Measurements from ENCODE around the gene KCNJ8.

DNA sequence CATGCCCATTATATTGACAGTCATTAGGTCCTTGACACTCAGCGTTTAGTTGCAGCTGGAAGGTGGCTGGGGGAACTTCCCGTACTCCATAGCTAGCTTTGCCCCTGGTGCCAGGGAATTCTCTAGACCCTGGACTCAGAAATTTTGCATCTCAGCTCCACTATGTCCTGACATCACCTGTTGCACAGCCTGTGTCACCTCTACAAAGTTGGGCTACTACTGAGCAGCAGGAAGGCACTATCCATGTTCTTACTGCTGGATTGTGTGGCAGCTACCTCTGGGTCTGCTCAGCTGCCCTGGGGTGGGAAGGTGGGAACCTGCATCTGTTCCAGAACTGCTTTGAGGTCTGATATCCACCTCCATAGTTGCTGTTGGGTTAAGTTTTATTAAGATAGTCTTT is 11.0 kb downstream of the KCNJ8 start:
- TF ChIP-seq, protein P1, sequence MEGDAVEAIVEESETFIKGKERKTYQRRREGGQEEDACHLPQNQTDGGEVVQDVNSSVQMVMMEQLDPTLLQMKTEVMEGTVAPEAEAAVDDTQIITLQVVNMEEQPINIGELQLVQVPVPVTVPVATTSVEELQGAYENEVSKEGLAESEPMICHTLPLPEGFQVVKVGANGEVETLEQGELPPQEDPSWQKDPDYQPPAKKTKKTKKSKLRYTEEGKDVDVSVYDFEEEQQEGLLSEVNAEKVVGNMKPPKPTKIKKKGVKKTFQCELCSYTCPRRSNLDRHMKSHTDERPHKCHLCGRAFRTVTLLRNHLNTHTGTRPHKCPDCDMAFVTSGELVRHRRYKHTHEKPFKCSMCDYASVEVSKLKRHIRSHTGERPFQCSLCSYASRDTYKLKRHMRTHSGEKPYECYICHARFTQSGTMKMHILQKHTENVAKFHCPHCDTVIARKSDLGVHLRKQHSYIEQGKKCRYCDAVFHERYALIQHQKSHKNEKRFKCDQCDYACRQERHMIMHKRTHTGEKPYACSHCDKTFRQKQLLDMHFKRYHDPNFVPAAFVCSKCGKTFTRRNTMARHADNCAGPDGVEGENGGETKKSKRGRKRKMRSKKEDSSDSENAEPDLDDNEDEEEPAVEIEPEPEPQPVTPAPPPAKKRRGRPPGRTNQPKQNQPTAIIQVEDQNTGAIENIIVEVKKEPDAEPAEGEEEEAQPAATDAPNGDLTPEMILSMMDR (IDR thresholded peaks at IDR 0.05) = no peak
- TF ChIP-seq POLR2AphosphoS5 (IDR thresholded peaks at IDR 0.05; ENCODE audit: low read depth, low read length) (no peak), SIN3A (IDR thresholded peaks at IDR 0.05; ENCODE audit: borderline replicate concordance, insufficient read depth, low read depth, low read length) (no peak)
